Fibroblast of lung (primary cell): ENCODE measurements around the gene AASDH. TPM values are rescaled to one million over a fixed set of nuclear protein-coding genes. Genes with fewer than 3 reads are reported as not detected.

Experiments
- DNase-seq, 2 donors: peaks; one replicate each; pipeline versions ENCODE4 v3.0.0 to v3.0.0-alpha.2; 2010; ENCODE audit warnings: low read depth in 2 of 2
- H2AFZ ChIP-seq: 2 replicates; pipeline ENCODE4 v1.5.1; 2012; ENCODE audit warnings: low read length, control low read depth, inconsistent platforms
- H3K27ac ChIP-seq: 2 replicates; pipeline ENCODE4 v1.5.1; 2011; ENCODE audit warnings: low read length, control low read depth; ENCODE audit not compliant: insufficient read depth
- H3K27me3 ChIP-seq: 2 replicates; pipeline ENCODE4 v1.5.1; 2011; ENCODE audit warnings: mild to moderate bottlenecking, low read length; ENCODE audit not compliant: control insufficient read depth, insufficient read depth
- H3K36me3 ChIP-seq: 2 replicates; pipeline ENCODE4 v1.5.1; 2011; ENCODE audit warnings: low read length; ENCODE audit not compliant: control insufficient read depth, insufficient read depth
- H3K4me1 ChIP-seq: 2 replicates; pipeline ENCODE4 v1.5.1; 2011; ENCODE audit warnings: low read length; ENCODE audit not compliant: control insufficient read depth, insufficient read depth; ENCODE audit errors: extremely low read depth
- H3K4me2 ChIP-seq: 2 replicates; pipeline ENCODE4 v1.5.1; 2011; ENCODE audit warnings: low read length, control low read depth; ENCODE audit not compliant: insufficient read depth; ENCODE audit errors: extremely low read depth
- H3K4me3 ChIP-seq, 4 experiments: fragments of 200-600 bp in 1 of 4; sonication (generic) in 1 of 4; replicated peaks in 1 of 4; 2 replicates each; pipeline ENCODE4 v1.5.1; 2011 to 2016; ENCODE audit warnings: low read length in 4 of 4, low read depth in 3 of 4, mild to moderate bottlenecking in 3 of 4, control low read depth in 2 of 4, inconsistent platforms in 1 of 4, mixed read lengths in 1 of 4; ENCODE audit not compliant: insufficient read depth in 1 of 4; ENCODE audit errors: control extremely low read depth in 1 of 4
- H3K79me2 ChIP-seq: 2 replicates; pipeline ENCODE4 v1.5.1; 2012; ENCODE audit warnings: mild to moderate bottlenecking, low read length, inconsistent platforms; ENCODE audit not compliant: control insufficient read depth, insufficient read depth
- H3K9ac ChIP-seq: 2 replicates; pipeline ENCODE4 v1.5.1; 2011; ENCODE audit warnings: mild to moderate bottlenecking, low read length, control low read depth; ENCODE audit not compliant: insufficient read depth
- H3K9me3 ChIP-seq: 2 replicates; pipeline ENCODE4 v1.5.1; 2012; ENCODE audit warnings: low read depth, low read length; ENCODE audit not compliant: control insufficient read depth, insufficient read depth
- H4K20me1 ChIP-seq: 2 replicates; pipeline ENCODE4 v1.5.1; 2011; ENCODE audit warnings: low read length; ENCODE audit not compliant: control insufficient read depth, insufficient read depth; ENCODE audit errors: extremely low read depth
- EZH2 ChIP-seq: IDR thresholded peaks from 2 replicates; pipeline ENCODE4 v1.5.1; 2012; ENCODE audit warnings: low read length, control low read depth, mild to moderate bottlenecking; ENCODE audit errors: missing control alignments
- polyA plus RNA-seq, 2 donors: library from polyadenylated mRNA; depleted of rRNA in 1 of 2; stranded (reverse) in 1 of 2; unstranded in 1 of 2; fragments of >200 nt; gene quantifications; 2 replicates each; pipeline ENCODE4 v1.2.1, GENCODE V29; 2011 to 2012; ENCODE audit warnings: missing spikeins in 1 of 2
- total RNA-seq: library from RNA; depleted of rRNA; stranded (reverse); fragments of >200 nt; gene quantifications from 2 replicates; pipeline ENCODE4 v1.2.1, GENCODE V29; 2014
- TF ChIP-seq, protein P1 (sequence below), 2 donors: IDR thresholded peaks in 1 of 2; conservative IDR thresholded peaks in 1 of 2; 1 replicate in 1 of 2; 2 replicates in 1 of 2; pipeline ENCODE4 v1.5.1; 2011 to 2012; ENCODE audit warnings: low read length in 2 of 2, control low read depth in 1 of 2, inconsistent platforms in 1 of 2, low read depth in 1 of 2, mild to moderate bottlenecking in 1 of 2

The AASDH gene
- total and polyA plus RNA-seq, 2 donors (not counting 1 experiment from before 2014, with no cell fraction given): 10.0 to 24.6 TPM

DNA sequence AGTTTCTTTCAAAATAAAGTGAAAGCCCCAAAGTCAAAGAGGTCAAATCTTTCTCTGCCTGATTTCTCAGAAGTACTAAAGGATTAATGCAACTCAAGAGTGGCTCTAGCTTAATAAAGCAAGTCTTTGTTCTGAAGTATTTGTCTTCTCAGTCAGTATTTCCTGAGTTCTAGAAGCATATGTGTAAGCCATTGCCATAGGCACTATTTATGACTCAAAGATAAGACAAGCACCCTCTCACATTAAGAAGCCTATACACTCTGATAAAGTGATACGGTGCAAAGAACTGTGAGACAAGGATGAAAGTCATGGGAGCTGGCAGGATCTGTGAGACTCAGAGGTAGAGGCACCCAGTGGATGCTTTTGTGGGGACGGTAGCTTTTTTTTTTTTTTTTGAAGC is 60.9 kb downstream of the AASDH start:
- Histone ChIP-seq H3K27me3 (no peaks in the 10 kb centered on the region), H3K27ac (no peak overlapping the region), H3K79me2 (no peaks in the 10 kb centered on the region), H4K20me1 (no peaks in the 10 kb centered on the region), H3K9me3 (no peaks in the 10 kb centered on the region), H3K36me3 (no peaks in the 10 kb centered on the region), H3K9ac (no peak overlapping the region), H3K4me1 (no peaks in the 10 kb centered on the region), H3K4me2 (no peak overlapping the region), H3K4me3 (no peak overlapping the region), H2AFZ (no peak overlapping the region)
- DNase-seq: no peak
- TF ChIP-seq EZH2: no peak
- TF ChIP-seq, protein P1, sequence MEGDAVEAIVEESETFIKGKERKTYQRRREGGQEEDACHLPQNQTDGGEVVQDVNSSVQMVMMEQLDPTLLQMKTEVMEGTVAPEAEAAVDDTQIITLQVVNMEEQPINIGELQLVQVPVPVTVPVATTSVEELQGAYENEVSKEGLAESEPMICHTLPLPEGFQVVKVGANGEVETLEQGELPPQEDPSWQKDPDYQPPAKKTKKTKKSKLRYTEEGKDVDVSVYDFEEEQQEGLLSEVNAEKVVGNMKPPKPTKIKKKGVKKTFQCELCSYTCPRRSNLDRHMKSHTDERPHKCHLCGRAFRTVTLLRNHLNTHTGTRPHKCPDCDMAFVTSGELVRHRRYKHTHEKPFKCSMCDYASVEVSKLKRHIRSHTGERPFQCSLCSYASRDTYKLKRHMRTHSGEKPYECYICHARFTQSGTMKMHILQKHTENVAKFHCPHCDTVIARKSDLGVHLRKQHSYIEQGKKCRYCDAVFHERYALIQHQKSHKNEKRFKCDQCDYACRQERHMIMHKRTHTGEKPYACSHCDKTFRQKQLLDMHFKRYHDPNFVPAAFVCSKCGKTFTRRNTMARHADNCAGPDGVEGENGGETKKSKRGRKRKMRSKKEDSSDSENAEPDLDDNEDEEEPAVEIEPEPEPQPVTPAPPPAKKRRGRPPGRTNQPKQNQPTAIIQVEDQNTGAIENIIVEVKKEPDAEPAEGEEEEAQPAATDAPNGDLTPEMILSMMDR (conservative IDR thresholded peaks at IDR 0.05 in 1 of 2, IDR thresholded peaks at IDR 0.05 in 1 of 2; ENCODE audit: low read depth in 1 of 2, low read length in 2 of 2): no peak

DNA sequence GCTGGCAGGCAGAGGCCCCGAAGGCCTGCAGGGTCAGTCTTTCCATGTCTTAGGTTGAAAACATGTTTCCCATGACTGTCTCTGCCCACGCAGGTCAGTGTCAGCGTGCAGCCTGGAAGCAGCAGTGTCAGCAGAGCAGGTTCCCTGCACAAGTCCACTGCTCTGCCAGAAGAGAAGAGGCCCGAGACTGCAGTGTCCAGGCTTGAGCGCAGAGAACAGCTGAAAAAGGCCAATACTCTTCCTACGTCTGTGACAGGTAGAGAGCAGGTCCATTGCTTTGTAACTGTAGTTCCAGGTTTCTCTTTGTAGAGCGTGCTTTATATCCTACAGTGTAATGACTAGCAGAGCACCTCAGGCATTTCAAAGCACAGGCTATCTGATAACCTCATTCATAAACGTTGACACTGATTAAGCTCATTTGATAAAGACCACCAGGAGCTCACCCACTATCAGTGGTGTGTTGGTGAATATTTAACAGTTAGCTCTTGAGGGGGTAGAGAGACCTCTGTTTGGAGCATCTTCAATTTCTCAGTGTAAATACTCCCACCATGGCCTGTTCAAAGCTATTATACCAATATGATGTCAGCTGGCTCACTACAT is 63.2 kb downstream of the AASDH start:
- no peak overlapping the region for H3K4me2 ChIP-seq
- no peak overlapping the region for H3K4me3 ChIP-seq
- no peak for DNase-seq
- H3K27me3 ChIP-seq: no peaks in the 10 kb centered on the region
- TF ChIP-seq, protein P1 (conservative IDR thresholded peaks at IDR 0.05 in 1 of 2, IDR thresholded peaks at IDR 0.05 in 1 of 2; ENCODE audit: low read depth in 1 of 2, low read length in 2 of 2): no peak
- no peak for TF ChIP-seq EZH2
- H3K36me3 ChIP-seq: no peaks in the 10 kb centered on the region
- no peaks in the 10 kb centered on the region for H4K20me1 ChIP-seq
- H3K9ac ChIP-seq: no peak overlapping the region
- no peaks in the 10 kb centered on the region for H3K9me3 ChIP-seq
- no peaks in the 10 kb centered on the region for H3K4me1 ChIP-seq
- H3K79me2 ChIP-seq: no peaks in the 10 kb centered on the region
- H2AFZ ChIP-seq: no peak overlapping the region
- H3K27ac ChIP-seq: no peak overlapping the region

DNA sequence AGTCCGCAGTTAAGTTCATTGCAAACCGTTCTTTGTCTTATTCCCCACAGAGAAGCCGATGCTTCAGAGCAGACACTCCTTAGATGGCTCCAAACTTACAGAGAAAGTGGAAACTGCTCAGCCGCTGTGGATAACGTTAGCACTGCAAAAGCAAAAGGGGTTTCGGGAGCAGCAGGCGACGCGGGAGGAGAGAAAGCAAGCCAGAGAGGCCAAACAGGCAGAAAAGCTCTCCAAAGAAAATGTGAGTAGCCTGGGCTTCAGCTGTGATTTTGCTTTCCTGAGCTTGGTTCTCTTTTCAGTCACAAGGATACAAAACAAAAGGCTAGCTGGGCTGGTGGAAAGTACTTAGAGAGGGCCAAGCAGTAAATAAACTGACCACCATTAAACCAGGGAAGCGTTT is 64.0 kb downstream of the AASDH start:
- DNase-seq: no peak
- TF ChIP-seq, protein P1 (conservative IDR thresholded peaks at IDR 0.05 in 1 of 2, IDR thresholded peaks at IDR 0.05 in 1 of 2; ENCODE audit: low read depth in 1 of 2, low read length in 2 of 2): no peak
- TF ChIP-seq EZH2: no peak
- H3K27ac ChIP-seq: no peak overlapping the region
- H3K4me1 ChIP-seq: no peaks in the 10 kb centered on the region
- no peak overlapping the region for H3K9ac ChIP-seq
- H3K4me3 ChIP-seq: no peak overlapping the region
- no peak overlapping the region for H3K4me2 ChIP-seq
- no peak overlapping the region for H2AFZ ChIP-seq
- H3K9me3 ChIP-seq: no peaks in the 10 kb centered on the region
- no peaks in the 10 kb centered on the region for H3K27me3 ChIP-seq
- H3K36me3 ChIP-seq: no peaks in the 10 kb centered on the region
- H4K20me1 ChIP-seq: no peaks in the 10 kb centered on the region
- no peaks in the 10 kb centered on the region for H3K79me2 ChIP-seq
